Hematopoietic multipotent progenitor cell treated with erythropoietin and hydrocortisone succinate and interleukin-3 and kit ligand, for 15 days (in vitro differentiated cells): ENCODE data around the gene RNF103.
A peak's percentile ranks its signal among the peaks of the same experiment; 100 is the strongest.

Experiments used
- DNase-seq: peaks from one replicate; pipeline ENCODE4 v3.0.0-alpha.2; 2015; ENCODE audit warnings: low spot score

The RNF103 gene

DNA sequence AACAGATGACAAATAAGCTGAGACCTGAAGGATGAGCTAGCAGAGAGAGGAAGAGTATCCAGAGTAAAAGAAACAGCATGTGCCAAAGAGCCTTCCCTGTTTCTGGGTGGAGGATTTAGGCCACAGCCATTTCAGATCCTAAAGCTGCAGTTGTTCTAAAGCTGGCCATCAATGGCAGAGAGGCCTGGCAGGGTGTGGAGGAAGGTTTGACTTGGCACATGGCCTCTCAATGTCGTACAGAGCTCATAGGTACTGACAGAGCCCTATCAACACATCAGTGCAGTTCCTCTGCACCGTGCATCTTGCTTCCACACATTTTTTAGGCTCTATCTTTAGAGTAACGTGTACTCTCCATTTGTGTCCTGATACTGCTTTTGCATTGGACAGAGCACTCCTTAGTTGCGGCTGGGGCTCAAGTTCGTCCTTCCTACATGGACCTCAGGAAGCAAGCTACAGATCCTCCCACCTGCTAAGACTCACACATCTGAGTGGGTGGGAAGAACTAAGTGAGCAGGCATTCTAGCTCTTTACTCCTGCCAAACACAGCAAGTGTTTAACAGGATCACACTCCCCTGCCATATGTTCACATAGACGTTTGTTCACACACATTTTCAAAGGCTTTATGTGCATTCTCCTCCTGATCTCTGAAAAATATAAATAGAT lies 57.4 kb downstream of the RNF103 start:
- DNase-seq, result no peak

DNA sequence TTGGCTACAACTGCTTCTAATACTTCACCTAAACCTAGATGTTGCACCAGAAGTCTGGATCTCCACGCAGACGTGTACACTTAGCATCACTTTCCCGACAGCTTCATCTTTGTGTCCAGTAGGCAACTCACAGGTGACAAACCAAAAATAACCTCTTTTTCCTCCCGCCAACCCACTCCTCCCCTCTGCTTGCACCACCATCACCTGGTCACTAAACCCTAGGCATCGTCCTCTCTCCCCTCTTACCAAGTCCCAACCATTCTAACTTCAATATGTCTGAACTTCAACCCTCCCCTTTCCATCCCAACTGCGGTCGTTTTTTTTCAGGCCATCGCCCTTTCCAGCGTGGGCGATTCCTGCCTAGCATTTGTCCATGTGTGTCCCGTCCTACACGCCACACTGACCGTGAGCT lies 60.0 kb downstream of the RNF103 start:
- DNase-seq, result no peak

DNA sequence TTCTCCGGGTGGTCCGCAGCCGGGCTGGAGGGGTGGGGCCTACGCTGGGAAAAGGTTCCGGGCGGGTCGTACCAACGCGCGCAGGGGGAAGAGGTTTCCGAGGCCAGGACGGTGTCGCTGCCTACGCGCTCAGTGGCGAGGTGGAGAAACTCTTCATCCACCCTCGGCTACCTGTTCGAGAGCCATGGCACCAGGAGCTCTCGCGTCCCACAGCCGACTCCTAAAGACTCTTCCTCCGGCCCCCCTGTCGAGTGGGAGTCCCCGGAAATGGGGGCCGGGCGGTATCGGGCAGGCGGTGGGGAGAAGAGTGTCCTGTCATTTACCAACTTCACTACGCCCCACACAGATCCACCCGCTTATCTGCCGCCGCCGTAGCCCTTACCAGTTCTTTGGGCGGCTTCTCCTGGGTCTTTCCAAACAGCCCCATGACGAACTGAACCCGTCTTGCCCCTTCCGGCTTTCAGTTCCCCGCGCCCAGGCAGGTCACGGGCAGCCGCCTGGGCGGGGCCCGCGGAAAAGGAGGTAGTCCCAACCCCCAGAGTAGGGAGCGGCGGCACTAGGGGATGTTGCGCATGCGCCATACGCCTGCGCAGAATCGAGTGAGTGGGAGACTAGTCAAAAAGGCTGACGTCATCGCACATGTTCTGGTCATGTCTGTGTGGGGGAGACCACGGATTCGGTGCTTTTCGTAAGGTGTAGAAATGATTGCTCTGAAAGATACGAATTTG lies 60.6 kb downstream of the RNF103 start, which contains the start of gene CHMP3:
TSS of gene CHMP3 (minus strand) at position 522 of the 728 bp plus-strand sequence. CDS start at position 427, 95 bp downstream.
- peak; percentile 98 for DNase-seq

DNA sequence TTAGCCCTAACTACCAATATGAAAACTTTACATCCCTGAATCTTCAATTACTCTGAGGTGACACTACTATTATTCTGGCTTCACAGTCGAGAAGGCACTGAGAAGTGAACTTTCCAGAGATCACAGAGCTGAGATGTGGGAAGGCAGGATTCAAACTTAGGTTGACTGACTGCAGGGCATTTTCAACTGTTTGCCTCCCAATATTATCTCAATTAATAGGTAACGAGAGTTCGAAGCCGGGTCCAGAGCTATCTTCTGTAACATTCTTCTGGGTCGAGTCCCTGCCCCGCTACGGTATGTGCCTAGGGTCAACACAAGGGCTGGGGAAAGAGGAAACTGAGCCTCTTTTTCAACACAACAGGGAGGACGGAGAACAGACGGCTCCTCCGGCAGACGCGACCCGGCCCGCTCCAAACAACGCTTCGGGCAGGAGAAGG lies 61.2 kb downstream of the RNF103 start:
- DNase-seq, result no peak

- DNase-seq, result no peak
These were observed 65.8 kb downstream of the RNF103 start for GRCh38 chr2:86557836-86558235.

DNA sequence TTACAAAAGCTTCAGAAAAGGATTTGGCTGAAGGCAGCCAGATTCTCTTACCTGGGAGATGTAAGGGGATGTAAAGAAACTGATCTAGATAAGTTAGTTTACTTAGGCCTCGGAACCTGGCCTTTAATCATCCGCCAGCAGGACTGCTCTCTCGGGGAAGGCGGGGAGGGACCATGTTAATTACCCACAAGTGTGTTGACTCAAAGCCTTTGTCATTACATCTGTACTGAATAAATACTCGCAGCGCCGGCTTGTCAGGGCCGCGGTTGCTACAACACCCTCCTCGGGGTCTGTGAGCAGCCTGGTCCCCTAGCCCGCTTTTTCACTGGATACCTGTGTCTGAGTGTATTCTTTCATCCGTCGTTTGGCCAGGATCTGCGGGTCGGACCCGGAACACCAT lies 67.2 kb downstream of the RNF103 start:
- DNase-seq, result no peak
